SK-N-MC (cell line): ENCODE data around the gene AKAP6.

ENCODE experiments used
- DNase-seq: peaks from one replicate; pipeline ENCODE4 v3.0.0-alpha.2; 2011; ENCODE audit warnings: low read depth, low spot score
- H3K27ac ChIP-seq: fragments of 200-600 bp; sonication (generic); 2 replicates; pipeline ENCODE4 v1.5.1; 2016; ENCODE audit warnings: mixed run types
- H3K36me3 ChIP-seq: fragments of 200-600 bp; sonication (generic); 2 replicates; pipeline ENCODE4 v1.6.1; 2017; ENCODE audit warnings: antibody characterized with exemption, low read length, mixed read lengths; ENCODE audit not compliant: insufficient read depth
- H3K4me3 ChIP-seq: fragments of 200-600 bp; sonication (generic); 2 replicates; pipeline ENCODE4 v1.5.1; 2016
- H3K9ac ChIP-seq: fragments of 200-600 bp; sonication (generic); 2 replicates; pipeline ENCODE4 v1.8.0; 2017; ENCODE audit warnings: mixed run types, mixed read lengths; ENCODE audit not compliant: insufficient read length
- H3K9me3 ChIP-seq: fragments of 200-600 bp; sonication (generic); 2 replicates; pipeline ENCODE4 v1.6.1; 2017; ENCODE audit warnings: low read depth, mild to moderate bottlenecking, antibody characterized with exemption, low read length, moderate library complexity, mixed read lengths
- EZH2 ChIP-seq: fragments of 200-600 bp; sonication (generic); IDR thresholded peaks from one replicate; pipeline ENCODE4 v1.6.1; 2017; ENCODE audit warnings: antibody characterized with exemption
- FOXP2 ChIP-seq: optimal IDR thresholded peaks from 2 replicates; pipeline ENCODE3; 2011; ENCODE audit warnings: mild to moderate bottlenecking, moderate library complexity; ENCODE audit not compliant: insufficient read depth; ENCODE audit errors: extremely low read length, control extremely low read depth
- POLR2AphosphoS5 ChIP-seq: IDR thresholded peaks from 2 replicates; pipeline ENCODE4 v1.6.1; 2012; ENCODE audit warnings: mild to moderate bottlenecking, low read depth, low read length, borderline replicate concordance

Gene AKAP6

DNA sequence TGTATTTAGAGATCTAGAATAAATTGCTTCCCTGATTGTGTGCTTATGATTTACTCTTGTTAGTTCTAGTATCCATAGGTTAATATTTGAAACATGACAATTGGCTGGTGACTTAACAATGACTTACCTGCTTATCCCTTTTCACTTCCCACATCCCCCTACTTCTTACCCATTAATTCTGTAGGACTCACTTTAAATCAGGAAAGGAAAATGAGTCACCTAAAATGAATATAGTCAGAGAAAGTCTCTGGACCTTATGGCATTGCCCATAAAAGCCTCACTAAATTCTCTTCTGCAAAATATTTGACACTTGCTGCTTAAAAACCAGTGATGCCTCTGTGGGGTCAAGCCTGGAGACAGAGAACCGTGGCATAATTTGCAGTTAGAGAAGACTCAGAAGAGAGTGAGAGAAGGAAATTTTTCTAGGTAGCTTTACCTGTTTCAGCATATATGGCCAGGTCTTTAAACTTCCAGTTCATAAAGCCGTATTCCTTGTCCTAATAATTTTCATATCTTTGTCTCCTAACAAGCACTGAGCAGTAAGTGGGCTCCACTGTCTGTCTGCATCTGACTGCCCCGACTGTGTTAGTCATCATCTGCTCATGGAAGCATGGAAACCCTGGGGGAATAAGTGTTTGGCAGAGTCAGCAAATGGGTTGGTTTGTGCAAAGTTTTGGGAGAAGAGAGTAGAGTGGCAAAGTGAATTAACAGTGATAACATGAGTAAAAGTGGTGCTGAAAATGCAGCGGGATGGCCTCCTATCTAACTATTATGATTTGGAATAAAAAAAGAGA lies 294.4 kb downstream of the AKAP6 start:
- Histone ChIP-seq H3K4me3 (no peak overlapping the region), H3K27ac (no peak overlapping the region), H3K9ac (no peak overlapping the region), H3K9me3 (no peaks in the 10 kb centered on the region), H3K36me3 (no peaks in the 10 kb centered on the region)
- TF ChIP-seq POLR2AphosphoS5 = no peak
- no peak for TF ChIP-seq FOXP2
- no peak for TF ChIP-seq EZH2
- DNase-seq = no peak

DNA sequence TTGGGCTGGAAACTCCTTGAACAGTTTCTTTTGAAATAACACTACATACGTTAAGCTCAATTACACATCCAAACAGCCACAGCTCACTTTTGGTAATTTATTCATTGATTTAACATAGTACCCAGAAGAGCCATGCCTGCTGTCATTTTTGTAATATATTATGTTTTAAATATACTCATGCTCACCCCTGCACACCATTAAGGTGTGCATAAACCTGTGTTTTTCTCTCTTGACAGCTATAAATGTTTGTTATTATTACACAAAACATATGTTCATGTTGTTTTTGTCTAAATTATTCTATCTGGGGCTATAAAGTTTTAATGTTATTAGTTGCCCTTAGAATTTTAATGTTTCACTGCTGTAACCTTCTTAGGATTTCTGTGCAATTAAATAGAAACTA lies 296.1 kb downstream of the AKAP6 start:
- Histone ChIP-seq H3K27ac (no peak overlapping the region), H3K9ac (no peak overlapping the region), H3K9me3 (no peaks in the 10 kb centered on the region), H3K4me3 (no peak overlapping the region), H3K36me3 (no peaks in the 10 kb centered on the region)
- no peak for DNase-seq
- TF ChIP-seq POLR2AphosphoS5 = no peak
- no peak for TF ChIP-seq EZH2
- TF ChIP-seq FOXP2 = no peak

DNA sequence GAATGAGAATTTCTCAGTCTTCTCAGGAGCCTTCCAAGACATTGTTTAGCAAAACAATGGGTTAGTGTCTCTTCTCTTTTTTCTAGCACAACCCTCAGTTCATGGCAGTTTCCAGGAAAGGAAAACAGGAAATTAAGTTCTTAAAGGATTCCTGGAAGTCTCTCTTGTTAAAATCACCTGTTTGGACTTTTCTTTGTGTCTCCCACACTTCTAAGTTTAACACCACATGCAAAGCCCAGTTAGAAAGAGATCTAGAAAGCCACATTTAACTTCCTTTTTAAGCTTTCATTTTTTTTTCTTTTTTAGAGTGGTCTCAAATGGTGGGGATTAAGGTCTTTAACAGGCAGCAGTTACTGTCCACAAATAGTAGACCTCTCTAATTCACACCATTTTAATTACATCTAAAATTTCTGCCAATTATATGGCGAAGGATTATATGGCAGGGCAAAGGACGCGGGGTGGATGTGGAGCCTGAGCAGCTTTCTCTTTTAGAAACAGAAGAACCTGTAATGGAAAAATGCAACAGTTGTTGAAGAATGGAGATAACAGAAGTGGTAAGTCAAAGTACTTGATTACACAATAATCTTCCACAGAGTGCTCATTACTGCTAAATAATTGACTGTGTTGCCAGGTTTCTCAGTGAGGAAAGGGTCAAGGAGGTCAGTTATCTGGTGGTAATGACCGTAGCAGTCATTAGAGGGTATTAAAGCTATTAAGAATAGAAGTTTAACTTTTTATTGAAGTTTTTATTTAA lies 298.6 kb downstream of the AKAP6 start:
- H3K4me3 ChIP-seq = no peak overlapping the region
- TF ChIP-seq EZH2 (no peak), POLR2AphosphoS5 (no peak), FOXP2 (no peak)
- DNase-seq = no peak
- no peaks in the 10 kb centered on the region for H3K9me3 ChIP-seq
- H3K9ac ChIP-seq = no peak overlapping the region
- no peaks in the 10 kb centered on the region for H3K36me3 ChIP-seq
- H3K27ac ChIP-seq = no peak overlapping the region

DNA sequence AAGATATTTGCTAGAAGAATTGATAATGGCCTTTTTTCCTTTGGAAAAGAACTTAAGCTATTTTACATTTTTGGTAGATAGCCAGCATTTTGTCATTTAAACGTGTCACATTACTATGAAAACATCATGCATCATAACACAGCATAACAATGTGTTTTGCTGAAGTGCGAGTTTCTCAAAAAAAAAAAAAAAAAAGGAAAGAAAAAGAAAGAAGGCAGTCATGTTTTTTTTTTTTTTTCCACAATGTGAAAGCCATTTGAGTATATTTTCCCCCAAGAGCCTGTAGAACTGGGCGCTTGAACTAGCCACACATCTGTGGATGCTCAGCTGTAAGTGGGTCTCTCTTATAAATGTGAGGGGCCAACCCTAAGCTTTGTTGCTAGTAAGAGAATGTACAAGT lies 300.1 kb downstream of the AKAP6 start:
- Histone ChIP-seq H3K9ac (no peak overlapping the region), H3K4me3 (no peak overlapping the region), H3K9me3 (no peaks in the 10 kb centered on the region), H3K36me3 (no peaks in the 10 kb centered on the region), H3K27ac (no peak overlapping the region)
- TF ChIP-seq POLR2AphosphoS5 (no peak), EZH2 (no peak), FOXP2 (no peak)
- DNase-seq = no peak

DNA sequence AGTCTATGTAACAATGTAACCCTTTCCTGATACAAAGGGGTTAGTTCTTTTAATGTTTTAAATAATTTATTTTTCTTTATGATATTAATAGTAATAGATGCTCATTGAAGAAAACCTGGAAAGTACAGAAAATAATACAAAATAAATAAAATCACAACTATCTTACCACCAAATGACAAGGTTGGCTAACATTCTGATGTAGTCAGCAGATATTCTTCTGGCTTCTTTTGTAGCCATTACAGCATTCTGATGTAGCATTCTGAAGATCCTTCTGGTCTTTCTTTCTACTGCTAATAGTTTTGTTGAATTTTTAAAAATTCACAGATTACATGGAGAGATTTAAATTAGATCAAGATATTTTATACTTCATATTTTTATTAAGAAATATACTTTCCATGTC lies 301.6 kb downstream of the AKAP6 start:
- TF ChIP-seq EZH2 (no peak), POLR2AphosphoS5 (no peak), FOXP2 (no peak)
- DNase-seq = no peak
- Histone ChIP-seq H3K36me3 (no peaks in the 10 kb centered on the region), H3K9me3 (no peaks in the 10 kb centered on the region), H3K27ac (no peak overlapping the region), H3K4me3 (no peak overlapping the region), H3K9ac (no peak overlapping the region)

DNA sequence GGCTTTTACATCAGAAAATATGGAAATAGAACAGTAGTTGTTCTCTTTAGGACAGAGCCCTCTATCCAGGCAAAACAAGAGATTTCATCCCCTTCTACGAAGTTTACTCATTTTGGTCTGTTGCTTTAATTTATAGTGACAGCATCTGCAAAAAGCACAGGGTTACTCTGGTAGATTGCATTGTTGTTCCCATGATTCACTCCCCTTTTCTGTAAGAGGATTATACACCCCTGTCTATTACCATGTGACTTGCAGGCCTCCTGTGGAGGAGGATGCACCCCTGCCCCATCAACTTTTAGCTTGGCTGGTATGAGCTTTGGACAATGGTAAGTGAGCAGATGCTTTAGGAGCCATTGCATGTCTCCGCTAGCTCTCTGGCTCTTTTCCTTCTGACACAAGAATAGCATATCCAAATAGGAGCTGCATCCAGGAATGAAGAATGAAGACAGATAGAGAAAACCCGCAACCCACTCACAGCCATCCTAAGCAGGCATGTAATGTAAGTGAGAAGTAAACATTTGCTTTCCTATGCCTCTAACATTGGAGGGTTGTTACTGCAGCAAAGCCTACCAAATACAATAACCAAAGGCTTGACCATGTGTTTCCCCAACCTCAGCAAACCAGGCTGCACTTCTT lies 304.2 kb downstream of the AKAP6 start:
- H3K27ac ChIP-seq = no peak overlapping the region
- no peak overlapping the region for H3K9ac ChIP-seq
- H3K36me3 ChIP-seq = no peaks in the 10 kb centered on the region
- no peak for TF ChIP-seq FOXP2
- no peak for TF ChIP-seq EZH2
- no peak for TF ChIP-seq POLR2AphosphoS5
- no peak overlapping the region for H3K4me3 ChIP-seq
- no peaks in the 10 kb centered on the region for H3K9me3 ChIP-seq
- DNase-seq = no peak

DNA sequence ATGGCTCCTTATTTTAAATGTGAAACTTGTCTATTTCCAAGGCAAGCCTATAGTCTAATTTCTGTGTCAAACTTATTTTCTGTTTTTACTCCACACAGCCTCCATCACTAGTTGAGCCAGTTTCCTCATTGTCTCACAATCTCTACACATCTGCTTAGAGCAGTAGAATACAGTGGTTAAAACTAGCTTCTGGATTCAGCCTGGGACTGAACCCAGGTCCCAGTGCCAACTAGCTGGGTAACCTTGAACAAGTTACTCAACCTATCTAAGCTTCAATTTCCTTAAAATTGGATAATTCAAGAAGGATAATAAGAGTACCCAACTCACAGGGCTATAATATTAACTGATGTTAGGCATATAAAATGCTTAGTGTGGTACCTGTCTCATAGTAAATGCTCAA lies 304.8 kb downstream of the AKAP6 start:
- H3K27ac ChIP-seq = no peak overlapping the region
- H3K9me3 ChIP-seq = no peaks in the 10 kb centered on the region
- no peak overlapping the region for H3K4me3 ChIP-seq
- no peak overlapping the region for H3K9ac ChIP-seq
- no peak for DNase-seq
- H3K36me3 ChIP-seq = no peaks in the 10 kb centered on the region
- no peak for TF ChIP-seq EZH2
- no peak for TF ChIP-seq POLR2AphosphoS5
- no peak for TF ChIP-seq FOXP2

DNA sequence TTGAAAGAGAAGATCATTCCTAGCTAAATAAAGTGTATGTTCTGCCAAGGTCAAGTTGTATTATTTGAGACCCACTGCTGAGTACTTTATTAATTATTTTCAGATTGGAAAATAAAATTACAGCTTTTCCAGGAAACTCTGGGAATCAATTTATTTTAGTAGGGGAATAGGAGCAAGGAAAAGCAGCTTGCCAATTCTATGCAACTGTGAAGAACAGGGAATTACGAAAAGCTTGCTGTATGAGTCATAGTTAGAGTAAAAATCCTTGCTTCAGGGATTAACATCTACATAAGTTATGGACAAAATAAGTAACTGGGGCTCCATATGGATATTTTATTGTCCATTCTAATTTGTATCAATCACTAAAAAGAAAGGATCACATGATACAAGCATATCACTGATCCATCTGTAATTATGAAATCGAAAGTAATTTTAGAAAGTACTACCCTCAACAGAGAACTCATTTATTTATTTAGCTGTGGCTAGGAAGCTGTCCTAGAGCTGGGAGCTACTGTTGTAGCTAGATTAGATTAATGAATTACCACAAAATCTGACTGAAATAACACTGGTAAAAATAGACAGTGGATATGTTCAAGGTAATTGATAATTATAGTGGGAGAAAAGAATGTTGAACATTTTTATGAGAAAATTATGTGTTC lies 306.1 kb downstream of the AKAP6 start:
- no peak overlapping the region for H3K4me3 ChIP-seq

More for the DNA sequence above, 306.1 kb downstream of the AKAP6 start:
- no peak for DNase-seq
- H3K36me3 ChIP-seq = no peaks in the 10 kb centered on the region
- H3K27ac ChIP-seq = no peak overlapping the region
- TF ChIP-seq POLR2AphosphoS5 (no peak), EZH2 (no peak), FOXP2 (no peak)
- H3K9me3 ChIP-seq = no peaks in the 10 kb centered on the region
- no peak overlapping the region for H3K9ac ChIP-seq
